GM12873 (cell line): ENCODE data around the gene PDE5A.

Experiments used
- TF ChIP-seq, protein P1 (sequence below): IDR thresholded peaks from 2 replicates; pipeline ENCODE4 v1.5.1; 2012; ENCODE audit warnings: low read depth, mild to moderate bottlenecking, moderate library complexity, low read length, control low read depth; ENCODE audit not compliant: insufficient read depth; ENCODE audit errors: missing control alignments

PDE5A gene

DNA sequence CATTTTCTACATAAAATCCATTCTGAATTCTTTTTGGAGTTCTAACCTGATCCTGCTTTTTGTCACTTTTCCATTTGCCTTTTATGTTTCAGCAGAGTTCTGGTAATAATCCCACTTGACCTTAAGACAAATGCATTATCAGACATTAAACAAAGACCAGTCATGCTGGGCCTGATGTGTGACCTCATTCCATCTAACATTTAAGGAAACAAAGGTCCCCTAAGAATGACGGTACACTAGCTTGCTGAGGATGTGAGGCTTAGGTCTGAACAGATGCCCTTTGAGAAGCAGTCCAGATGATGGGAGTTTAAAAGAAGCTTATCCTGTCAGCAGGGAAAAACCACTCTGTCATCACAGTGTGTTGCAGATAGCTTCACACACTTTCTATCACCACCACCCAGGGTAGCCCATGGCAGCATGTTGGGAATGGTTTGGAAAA is 38.1 kb upstream of the PDE5A start:
- TF ChIP-seq, protein P1, sequence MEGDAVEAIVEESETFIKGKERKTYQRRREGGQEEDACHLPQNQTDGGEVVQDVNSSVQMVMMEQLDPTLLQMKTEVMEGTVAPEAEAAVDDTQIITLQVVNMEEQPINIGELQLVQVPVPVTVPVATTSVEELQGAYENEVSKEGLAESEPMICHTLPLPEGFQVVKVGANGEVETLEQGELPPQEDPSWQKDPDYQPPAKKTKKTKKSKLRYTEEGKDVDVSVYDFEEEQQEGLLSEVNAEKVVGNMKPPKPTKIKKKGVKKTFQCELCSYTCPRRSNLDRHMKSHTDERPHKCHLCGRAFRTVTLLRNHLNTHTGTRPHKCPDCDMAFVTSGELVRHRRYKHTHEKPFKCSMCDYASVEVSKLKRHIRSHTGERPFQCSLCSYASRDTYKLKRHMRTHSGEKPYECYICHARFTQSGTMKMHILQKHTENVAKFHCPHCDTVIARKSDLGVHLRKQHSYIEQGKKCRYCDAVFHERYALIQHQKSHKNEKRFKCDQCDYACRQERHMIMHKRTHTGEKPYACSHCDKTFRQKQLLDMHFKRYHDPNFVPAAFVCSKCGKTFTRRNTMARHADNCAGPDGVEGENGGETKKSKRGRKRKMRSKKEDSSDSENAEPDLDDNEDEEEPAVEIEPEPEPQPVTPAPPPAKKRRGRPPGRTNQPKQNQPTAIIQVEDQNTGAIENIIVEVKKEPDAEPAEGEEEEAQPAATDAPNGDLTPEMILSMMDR = no peak

DNA sequence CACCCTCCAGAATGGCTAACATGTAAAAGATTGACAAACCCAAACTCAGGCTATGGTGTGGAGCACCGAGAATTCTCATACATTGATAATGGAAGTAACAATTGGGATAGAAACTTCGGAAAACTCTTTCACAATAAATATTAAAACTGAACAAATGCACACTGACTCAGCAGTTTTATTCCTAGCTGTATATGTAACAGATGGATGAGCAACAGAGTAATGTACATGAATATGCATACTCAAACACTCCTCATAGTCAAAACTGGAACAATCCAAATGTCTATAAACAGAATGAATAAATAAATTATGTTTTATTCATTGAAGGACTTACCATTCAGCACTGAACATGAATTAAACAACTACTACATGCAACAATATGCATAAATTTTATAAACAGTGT is 37.1 kb upstream of the PDE5A start:
- TF ChIP-seq, protein P1 = no peak

DNA sequence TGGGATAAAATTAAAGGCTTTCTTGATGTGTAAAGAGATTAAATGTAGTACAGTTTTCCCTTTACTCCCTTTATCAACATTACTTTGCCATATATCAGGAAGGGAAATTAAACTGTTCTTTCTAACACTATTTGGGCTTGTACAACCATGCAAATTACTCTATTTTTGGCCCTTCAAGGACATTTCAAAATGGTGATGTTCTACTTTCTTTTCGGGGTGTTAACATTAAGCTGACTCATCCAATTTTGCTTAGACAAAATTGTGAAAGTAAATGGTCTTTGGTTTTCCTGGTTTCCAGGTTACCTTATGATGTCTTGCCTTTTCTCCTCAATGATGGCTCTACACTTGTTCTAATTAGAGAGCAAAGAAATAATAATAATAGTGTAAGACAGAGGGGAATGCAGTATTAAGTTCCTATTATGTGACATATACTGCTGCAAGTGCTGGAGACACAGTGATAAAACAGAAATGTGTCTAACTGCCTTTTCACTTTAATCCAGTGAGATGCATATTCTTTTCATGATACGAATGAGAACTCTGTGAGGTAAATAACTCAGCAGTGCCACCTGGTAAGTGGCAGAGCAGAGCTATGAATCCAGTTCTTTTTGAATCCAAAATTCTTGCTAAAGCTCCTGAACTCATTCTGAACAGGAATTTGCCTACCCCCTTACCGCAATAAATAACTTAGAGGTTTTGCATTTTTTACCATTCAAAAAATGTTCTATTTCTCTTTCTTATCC is 35.7 kb upstream of the PDE5A start:
- TF ChIP-seq, protein P1 = no peak

DNA sequence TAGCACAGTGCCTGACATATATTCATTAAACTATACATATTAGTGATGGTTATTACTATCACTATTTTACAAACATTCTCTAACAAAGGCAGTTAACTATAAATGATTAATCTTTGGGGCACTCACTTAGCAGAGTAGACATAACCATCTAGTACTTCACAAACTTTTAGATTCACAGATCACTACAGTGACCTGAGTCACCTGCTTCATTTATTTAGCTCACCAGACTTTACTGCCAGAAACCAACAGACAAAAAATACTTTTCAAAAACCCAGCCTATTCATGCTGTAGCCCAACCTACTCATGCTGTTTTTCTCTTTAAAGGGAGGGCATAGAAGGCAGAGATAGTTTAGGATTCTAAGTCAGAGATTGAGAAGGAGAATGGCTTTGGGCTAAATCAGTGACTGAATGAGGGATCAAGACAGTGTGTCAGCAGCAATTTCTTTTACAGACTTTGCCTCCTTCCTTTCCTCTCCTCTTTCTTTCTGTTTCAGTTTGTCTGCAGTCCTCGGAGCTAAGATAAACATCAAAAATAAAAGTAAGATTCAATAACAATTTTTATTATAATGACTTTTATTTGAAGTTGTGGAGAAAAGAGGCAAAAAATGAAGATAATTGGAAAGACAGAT is 34.7 kb upstream of the PDE5A start:
- TF ChIP-seq, protein P1 = no peak

DNA sequence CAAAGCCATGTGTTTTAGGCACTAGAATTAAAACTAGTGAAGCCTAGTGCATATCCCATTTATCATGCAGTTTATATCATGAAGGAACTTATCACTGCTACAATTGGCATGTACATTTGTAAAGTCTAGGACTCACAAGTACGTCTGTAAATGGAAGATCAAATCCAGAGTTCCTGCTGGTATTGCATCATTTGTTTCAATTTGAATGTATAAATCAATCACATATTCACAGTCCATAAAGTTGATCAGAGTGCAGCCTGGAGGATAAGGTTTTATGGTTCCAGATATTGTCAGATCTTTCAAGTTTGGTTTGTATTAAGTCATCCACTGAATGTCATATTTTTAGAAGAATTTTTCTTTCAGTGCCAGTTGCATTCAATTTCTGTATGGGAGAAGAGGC is 32.6 kb upstream of the PDE5A start:
- TF ChIP-seq, protein P1 = no peak

DNA sequence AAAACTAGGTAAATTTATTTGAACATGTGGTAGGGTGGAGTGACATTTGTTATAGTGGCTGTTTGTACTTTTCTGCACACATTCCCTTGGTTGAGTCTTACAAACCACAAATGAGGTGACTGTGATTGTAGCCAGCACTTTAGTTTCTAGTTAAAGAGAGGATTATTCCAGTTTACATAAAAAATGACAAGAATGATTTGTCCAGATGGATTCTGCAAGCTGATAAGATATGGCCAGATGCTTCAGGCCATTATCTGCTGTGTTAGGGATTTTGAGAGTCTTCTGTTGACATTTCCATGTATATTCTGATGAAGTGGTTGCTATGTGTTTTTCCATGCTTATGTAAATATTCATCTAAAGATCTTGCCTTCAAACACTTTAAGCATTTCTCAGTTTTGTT is 31.0 kb upstream of the PDE5A start:
- TF ChIP-seq, protein P1 = no peak

DNA sequence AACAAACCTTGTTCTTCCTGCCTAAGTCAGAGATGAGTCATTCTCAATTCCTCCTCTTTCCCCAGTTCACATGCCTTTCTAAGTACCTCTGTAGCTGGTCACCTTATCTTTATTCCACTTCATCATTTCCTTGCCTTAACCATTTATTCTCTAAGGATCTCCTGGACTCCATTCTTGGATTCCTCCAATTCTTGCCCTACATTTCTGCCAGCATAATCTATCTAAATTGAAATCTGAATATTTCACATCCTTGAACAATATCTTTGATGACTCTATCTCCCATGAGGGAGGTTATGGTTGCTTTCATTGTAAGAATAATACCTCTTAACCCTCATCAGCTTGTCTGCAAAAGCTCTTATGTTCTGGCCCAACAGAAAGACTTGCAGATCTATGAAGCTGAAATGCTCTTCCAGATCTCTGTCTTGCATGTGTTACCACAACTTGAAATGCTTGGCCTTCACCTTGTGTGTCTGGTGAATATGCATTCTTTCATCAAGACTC is 28.6 kb upstream of the PDE5A start:
- TF ChIP-seq, protein P1 = no peak
